Spleen (tissue), 7 donors: ENCODE results near the gene KRTAP4-9.
"Not testable (repeated sequence)": the region's sequence is repeated elsewhere in the genome, so short reads cannot be mapped to it uniquely, and the experiment has no call there.

Source experiments
- CTCF ChIP-seq, 11 experiments: fragments of 200-600 bp in 7 of 11; fragments of 450-650 bp in 4 of 11; sonication (generic) in 4 of 11; IDR thresholded peaks in 8 of 11; conservative IDR thresholded peaks in 3 of 11; 1 replicate in 7 of 11; 2 replicates in 4 of 11; pipeline versions ENCODE4 v1.4.0 to v1.8.0; 2016 to 2021; ENCODE audit warnings: antibody characterized with exemption in 11 of 11, inconsistent platforms in 4 of 11, mild to moderate bottlenecking in 1 of 11
- POLR2A ChIP-seq, 3 donors: fragments of 450-650 bp; IDR thresholded peaks; one replicate each; pipeline ENCODE4 v1.5.1; 2017; ENCODE audit warnings: antibody characterized with exemption in 3 of 3, mild to moderate bottlenecking in 1 of 3
- donor health status: DM: no; HTN: no; CAD: no; lungs with moderate emphysema.
- donor health status: DM: no; HTN: no; CAD: no.
- donor health status: DM: no; HTN: no; CAD: no.

- TF ChIP-seq POLR2A (IDR thresholded peaks at IDR 0.05); CTCF (IDR thresholded peaks at IDR 0.05 in 8 of 11, conservative IDR thresholded peaks at IDR 0.05 in 3 of 11): not testable (repeated sequence)
Observed at GRCh38 chr17:41099682-41100480, 5.3 kb upstream of the KRTAP4-9 start.
